Measurements from ENCODE around the gene MTMR12.

GRCh38 chr5:32187675-32188074 is 125.1 kb downstream of the MTMR12 start:
- no peak for TF ChIP-seq POLR2AphosphoS5 (IDR thresholded peaks at IDR 0.05; ENCODE audit: low read depth, low read length)
- TF ChIP-seq SUZ12 (IDR thresholded peaks at IDR 0.05; ENCODE audit: low read length) = no peak
- TF ChIP-seq HDAC2 (IDR thresholded peaks at IDR 0.05; ENCODE audit: borderline replicate concordance in 1 of 2, low read depth in 2 of 2, low read length in 2 of 2) = no peak
- TF ChIP-seq EP300 (IDR thresholded peaks at IDR 0.05; ENCODE audit: borderline replicate concordance in 1 of 2, low read depth in 2 of 2, low read length in 2 of 2) = no peak
- TF ChIP-seq CTCF (IDR thresholded peaks at IDR 0.05; ENCODE audit: control extremely low read depth in 1 of 3, insufficient read depth in 1 of 3, low read depth in 1 of 3, low read length in 3 of 3) = no peak
- no peak for TF ChIP-seq TAF1 (IDR thresholded peaks at IDR 0.05; ENCODE audit: low read depth, low read length)
- no peak for TF ChIP-seq RXRA (IDR thresholded peaks at IDR 0.05; ENCODE audit: insufficient read depth, low read depth, low read length)
- no peak for TF ChIP-seq EZH2 (IDR thresholded peaks at IDR 0.05; ENCODE audit: low read depth, low read length, severe bottlenecking)
- TF ChIP-seq SP1 (IDR thresholded peaks at IDR 0.05; ENCODE audit: low read depth, low read length) = no peak
- TF ChIP-seq GABPA (IDR thresholded peaks at IDR 0.05; ENCODE audit: borderline replicate concordance, insufficient read depth, low read length) = no peak

All from H1 (cell line).